GM18511 (cell line): Measurements from ENCODE around the gene GRIA4.

Experiments used
- ATAC-seq: cut with Tn5 transposase; IDR thresholded peaks from one replicate; pipeline ENCODE4 v1.9.1; 2021; ENCODE audit warnings: mild to moderate bottlenecking, moderate library complexity; ENCODE audit not compliant: unreplicated experiment

GRIA4 gene

DNA sequence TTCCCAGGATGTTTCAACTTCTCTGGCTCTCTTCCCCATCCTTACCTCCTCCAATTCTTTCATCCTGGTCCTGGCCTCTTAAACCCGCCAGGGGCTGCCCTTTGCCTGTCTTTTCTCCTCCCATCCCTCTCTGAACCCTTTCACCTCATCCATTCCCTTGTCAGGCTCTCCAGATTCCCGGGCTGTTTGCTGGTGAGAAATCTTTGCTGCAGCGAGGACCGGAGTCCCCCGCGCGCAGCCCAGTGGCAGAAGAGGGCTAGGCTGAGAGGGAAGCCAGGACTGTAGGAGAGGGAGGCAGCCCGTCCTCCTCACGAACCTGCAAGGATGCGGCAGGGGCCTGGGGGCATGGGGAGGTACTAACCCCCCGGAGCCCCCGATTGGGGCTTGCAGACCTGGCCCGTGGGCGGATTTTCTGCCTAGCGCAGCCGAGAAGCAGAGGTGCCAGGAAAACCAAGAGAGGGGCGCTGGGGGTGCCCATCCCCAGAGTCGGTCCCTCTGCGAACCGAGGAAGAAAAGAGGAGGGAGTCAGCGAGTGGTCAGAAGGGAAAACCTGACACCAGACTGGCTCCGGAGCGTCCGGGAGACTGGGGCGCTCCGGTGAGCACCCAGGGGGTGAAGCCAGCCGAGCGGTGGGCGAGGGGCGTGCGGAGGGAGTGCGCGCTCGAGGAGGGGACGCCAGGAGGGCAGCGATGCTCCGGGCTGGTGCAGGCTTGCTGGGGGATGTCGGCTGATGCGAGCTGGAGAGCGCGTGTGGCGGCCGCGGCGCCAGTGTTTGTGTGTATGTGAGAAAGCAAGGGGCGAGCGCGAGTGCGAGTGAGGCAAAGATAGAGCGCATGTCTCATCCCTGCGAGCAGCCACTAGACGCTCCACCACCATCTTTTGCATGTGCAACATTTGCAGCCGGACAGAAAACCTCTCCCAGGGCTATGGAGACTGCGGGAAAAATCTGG is at the start of gene GRIA4:
Gene GRIA4, plus strand, starts transcription at position 242 of the 950 bp plus-strand sequence. CDS start 925 bp downstream, outside the sequence.
- no peak for ATAC-seq

DNA sequence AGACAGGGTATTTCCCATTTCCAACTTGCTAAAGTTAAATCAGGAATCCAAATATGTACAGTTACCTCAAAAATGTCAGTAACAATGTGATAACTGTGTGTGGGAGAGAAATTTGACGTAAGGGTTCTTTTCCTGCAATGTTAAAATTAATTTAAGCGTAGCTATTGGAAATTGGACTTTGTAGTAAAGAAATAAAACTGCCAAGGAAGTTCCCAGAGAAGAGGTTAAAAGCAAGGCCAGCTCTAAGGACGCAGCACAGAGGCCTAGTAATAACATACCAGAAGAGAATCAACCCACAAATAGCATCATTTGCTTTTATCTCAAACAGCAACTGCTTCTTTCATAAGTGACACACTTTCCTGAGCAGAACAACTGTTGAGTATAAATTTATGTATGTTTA is 36.8 kb upstream of the GRIA4 start:
- ATAC-seq = no peak

DNA sequence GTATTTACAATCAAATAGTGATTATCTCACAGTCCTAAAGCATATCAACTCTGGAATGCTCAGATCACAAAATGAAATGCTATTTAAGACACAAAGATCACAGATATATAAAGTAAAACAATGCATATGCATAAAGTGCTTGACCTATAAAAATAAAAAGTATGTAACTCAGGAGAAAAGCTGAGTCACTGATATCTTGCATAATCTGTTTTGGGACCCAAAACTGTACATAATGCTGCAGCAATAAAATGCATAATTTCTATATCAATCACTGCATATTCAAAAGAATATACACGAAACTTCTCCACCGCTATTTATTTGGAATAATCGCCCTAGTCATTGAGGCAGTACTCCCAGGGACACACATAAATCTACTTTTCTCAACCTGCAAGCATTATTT is 34.9 kb upstream of the GRIA4 start:
- no peak for ATAC-seq

DNA sequence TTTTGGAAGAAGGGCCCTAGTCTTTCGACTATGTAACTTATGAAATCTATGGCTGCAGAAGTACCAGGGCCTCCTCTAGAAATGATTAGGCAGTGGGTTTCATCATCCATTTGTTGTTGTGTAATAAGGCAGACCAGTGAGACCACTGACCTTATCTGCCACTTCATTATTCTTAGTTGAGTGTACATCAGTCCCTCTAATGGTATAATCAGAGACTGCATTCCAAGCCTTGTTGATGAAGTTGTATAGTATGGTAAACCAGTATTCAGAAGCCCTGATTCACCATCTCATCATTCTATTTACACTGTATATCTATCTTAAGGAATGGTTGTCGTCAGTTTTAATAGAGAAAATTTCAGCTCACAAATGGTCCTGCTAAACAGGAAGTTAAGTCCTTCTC is 32.2 kb upstream of the GRIA4 start:
- ATAC-seq = no peak

DNA sequence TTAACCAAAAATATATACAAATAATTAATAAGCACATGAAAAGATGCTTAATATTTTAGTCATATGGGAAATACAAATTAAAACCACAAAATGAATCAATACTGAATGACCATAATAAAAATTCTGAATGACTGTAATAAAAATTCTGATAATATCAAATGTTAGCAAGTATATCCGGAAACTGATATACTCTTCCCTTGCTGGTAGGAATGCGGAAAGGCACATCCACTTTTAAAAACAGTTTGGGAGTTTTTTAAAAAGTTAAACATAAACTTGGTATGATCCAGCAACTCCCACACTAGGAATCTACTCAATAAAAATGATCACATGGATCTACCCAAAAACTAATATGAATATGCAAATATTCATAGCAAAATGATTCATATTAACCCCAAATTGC is 30.8 kb upstream of the GRIA4 start:
- ATAC-seq = no peak

DNA sequence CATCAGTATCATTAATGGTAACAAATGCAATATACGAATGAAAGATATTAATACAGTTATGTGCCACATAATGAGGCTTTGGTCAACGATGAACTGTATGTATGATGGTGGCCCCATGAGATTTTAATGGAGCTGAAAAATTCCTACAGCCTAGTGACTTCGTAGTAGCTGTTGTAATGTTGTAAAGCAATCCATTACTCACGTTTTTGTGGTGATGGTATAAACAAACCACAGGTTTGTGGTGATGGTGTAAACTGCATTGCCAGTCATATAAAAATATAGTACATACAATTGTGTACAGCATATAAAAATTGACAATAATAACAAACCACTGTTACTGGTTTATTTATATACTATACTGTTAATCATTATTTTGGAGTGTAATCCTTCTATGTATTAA is 27.4 kb upstream of the GRIA4 start:
- no peak for ATAC-seq

DNA sequence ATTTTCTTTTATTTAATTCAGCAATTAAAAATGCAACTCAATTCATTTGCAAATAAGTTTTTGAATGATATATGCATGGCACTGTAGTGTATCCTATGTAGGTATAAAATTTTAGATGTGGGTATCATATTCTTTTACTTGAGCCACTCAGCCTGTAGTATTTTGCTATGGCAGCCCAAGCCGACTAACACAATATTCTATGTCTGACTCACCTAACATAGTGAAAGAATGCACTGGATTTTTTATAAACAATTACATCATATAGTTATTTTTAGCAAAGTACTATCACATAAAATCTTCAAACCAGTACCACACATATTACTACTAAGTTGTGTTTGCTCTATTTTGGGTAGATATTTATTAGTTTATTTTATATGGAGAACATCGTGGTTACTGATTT is 21.9 kb upstream of the GRIA4 start:
- ATAC-seq = no peak

DNA sequence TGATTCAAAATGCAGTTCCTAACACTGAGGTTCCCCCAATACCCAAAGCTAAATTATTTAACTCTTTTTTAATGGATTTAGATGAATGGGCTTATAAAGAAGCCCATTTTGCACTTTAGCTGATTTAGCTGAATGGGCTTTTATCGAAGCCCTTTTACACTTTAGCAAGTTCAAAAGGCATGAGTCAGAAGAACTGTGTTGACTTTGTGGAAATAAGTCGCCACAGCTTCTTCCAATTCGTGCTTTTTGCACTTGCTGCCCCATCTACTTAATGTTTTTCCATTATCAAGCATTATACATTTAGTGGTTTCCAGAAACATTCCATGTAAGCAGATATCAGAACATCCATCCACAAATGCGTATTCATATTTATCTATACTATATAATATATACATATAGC is 20.5 kb upstream of the GRIA4 start:
- ATAC-seq = no peak

DNA sequence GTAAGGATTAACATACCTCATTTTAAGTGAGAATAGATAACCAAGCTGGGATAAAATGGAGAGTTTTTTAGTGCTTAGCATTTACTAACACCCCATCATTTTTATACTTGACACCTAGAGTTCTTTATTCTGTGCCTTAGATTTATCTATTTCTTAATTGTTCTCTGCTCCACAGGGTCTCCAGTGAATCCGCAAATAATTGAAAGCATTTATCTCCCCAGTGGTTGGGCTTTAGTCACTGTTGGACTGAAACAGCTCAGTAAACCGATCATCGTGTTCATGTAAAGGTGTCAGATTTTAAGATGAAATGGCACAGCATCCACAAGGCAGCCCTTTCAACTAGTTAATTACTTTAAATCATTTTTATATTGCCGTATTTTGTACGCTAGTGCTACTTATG is 17.8 kb upstream of the GRIA4 start:
- ATAC-seq = no peak

DNA sequence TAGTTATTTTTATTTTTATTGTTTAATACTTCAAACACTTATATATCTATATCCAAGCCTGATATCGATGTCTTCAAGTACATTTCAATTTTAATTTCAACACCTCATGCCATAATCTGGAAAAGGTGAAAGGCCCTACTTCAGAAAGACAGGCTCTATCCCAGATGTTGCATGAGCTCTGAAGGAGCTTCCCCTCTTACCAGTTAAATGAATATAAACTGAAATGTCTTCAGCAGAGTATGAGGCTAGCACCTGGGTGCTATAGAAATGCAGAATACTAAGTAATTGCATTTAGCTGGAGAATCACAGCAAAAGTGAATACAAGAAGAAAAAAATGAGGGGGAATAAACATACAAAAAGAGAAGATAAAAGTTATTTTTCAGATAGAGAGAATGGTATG is 11.5 kb upstream of the GRIA4 start:
- ATAC-seq = no peak

DNA sequence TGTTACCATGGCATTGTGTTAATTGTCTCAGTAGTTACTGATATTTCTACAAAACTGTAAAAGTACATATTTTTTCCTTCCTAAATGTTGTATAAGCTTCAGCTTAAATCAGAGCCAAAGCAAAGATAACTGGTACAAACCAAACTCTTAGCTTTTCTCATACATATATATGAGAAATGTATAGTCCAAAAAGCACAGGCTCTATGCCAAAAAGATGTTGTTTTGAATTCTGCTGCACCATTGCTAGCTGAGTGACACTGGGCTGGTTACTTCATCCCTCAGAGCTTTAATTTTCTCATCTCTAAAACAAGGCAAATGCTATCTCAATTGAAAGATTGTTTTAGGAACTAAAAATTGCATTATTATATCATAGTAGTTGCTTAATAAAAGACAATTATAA is 6.7 kb upstream of the GRIA4 start:
- ATAC-seq = no peak

DNA sequence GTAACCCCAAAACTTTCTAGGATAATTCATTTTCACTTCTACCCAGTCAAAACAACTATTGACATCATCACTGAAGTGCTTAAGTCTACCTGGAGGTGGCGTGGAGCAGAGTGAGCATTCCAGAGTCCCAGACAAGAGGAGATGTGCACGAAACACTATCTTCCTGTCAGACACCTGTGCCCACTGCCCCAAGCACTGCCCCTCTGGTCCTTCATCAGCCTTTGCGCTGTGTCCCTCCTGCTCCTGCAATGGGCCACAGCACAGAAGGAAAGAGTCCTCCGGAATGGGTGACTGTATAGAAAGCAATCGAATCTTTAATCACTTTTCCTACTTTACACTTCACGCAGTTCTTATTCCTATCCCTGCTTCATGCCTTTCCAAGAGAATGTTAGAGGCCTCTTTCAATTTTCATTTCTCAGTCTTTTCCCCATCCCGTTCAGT is 512 bp upstream of the GRIA4 start:
- ATAC-seq = peak; percentile 79

DNA sequence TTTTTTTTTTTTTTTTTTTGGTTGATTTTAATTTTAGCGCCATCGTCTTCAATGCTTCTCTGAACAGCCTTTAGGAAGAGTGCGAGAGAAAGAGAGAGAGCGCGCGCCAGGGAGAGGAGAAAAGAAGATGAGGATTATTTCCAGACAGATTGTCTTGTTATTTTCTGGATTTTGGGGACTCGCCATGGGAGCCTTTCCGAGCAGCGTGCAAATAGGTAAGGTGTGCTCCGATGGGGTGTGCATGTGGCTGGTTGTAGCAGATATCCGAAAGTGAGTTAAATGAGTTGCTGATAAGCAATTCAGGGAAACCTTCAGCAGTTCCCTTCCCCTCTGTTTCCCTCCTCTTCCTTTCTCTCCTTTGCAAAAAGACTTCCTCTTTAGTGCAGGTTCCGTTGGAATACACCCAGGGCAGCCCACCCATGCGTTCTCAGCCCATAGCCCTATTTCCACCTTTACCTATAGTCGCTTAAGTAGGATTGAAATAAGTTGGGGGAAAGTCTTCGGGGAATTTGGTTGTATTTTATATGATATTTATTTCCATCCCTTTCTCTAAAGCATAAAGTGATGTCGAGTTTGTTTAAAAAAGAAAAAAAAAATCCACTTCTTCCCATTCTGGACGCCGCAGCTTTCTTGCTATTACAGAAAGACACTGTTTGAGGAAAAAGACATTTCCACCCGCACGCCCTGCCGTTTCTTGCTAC is 1.1 kb downstream of the GRIA4 start:
- no peak for ATAC-seq

DNA sequence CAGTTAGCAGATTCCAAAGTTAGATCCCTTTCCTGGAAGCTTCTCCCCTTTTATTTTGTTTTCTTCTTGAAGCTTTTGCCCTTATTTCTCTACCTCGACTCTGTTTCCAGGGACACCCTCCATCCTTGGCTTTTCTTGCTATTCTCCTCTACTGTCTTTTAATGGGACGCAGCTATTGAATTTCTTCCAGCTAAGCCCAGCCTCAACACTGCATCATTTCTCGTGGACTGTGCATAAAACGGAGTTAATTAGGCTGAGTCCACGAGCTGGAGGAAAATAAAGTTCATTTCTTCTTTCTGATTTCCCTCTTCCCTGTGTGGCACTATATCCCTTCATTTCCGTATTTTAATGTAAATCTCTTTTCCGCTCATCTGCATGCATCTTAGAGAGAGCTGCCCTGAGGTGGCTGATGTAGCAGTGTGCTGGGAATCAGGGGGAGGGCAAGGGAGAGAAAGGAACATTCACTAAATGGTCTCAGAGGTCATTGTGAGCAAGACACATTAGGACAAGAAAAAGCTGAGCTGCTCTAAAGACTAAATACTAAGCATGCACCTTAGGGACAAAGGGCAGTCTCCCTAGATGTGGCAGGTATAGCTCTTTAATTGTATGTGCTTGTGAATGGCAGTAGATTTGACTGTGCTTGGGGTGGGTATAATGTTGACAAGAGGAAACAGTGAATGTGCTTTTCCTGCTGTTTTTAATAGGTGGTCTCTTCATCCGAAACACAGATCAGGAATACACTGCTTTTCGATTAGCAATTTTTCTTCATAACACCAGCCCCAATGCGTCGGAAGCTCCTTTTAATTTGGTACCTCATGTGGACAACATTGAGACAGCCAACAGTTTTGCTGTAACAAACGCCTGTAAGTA is 1.9 kb downstream of the GRIA4 start:
- ATAC-seq = no peak

DNA sequence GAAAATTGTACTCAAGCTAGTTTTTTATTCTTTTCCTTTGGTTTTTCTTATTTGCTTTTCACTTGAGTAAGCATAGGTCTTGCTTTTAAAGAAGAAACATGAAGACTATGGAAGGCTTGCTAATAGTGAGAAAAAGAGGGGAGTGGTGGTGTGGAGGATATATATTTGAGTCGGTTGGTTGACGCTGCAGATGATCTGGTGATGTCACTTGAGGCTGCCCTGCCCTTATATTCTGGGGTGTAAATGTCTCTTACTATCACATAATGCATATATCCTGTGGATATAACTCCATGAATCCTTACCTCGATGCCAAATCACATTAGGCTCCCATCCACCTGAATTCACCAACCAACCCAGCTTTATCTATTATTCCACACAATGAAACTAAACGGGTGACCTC is 2.9 kb downstream of the GRIA4 start:
- no peak for ATAC-seq

DNA sequence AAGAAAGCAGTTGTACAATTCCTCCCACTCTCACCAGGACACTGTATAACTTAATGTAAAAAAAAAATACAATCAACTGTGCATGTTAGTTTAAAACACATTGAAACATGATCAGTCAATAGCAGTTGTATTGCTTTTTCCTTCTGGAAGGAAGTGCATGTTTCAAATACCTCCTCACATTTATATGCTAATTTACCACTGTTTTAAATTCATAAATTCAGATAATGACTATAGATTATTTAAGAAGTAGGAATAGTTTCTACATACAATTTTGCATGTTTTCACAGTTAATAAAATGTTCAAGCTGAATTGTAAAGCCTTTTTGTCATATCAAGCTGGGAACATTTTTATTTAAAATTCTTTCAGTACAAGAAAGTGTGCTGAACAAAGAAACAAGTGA is 3.3 kb downstream of the GRIA4 start:
- ATAC-seq = no peak

DNA sequence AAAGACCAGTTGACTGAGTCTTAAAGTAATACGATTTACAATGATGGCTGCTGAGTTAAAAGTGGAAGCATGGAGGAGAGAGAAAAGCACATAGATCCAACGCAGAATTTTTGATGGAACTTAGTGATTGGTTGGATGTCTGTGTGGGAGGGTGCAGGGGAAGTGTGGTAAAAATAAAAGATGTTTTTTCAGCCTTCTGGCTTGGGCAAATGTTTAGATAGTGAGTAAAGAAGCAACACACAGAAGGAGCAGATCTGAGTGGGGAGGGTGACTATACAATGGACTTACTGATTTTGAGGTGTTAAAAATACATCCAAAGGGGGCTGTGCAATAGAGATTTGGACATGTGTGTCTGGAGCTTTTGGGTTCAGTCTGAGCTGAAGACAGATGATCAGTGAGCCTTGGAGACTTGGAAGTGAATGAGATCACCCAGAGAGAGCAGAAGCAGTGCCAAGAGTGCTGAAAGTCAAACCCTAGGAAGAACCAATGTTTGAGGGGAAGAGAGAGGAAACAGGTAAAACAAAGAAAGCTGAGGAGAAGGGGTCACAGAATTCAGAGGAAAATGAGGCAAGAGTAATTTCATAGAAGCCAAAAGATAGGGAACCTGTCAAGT is 8.6 kb downstream of the GRIA4 start:
- no peak for ATAC-seq

DNA sequence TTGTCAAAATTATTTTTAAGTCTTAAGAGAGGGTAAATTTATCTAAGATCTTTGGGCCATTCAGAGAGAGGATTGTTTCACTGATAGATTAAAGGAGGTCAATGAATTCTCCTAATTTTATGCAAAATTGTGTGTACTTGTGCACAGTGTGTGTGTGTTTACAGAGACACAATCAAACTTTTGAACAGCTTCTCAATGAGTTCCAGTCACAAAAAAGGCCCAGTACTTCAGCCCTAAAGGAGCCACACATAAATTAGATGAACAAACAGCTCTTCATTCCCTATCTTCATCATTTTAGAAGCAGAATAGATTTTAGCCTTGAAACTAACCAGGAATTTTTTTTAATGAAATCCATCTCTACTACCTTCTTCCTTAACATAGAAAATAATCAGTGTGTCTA is 9.7 kb downstream of the GRIA4 start:
- no peak for ATAC-seq

DNA sequence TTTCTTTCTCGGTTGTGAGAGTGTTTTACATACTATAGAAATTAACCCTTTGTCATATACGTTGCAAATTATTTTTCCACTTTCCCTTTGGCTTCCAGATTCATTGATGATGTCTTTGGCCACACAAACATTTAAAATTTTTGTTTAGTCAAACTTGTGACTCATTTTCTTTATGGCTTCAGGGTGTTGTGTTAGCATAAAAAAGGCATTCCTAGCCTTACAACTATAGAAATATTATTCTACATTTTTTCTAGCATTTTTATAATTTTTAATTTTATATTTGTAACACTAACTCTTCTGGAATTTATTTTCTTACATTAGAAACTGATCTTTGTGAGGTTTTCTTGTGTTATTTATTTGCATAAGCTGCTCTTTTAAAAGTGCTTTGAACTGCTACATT is 12.1 kb downstream of the GRIA4 start:
- ATAC-seq = no peak

DNA sequence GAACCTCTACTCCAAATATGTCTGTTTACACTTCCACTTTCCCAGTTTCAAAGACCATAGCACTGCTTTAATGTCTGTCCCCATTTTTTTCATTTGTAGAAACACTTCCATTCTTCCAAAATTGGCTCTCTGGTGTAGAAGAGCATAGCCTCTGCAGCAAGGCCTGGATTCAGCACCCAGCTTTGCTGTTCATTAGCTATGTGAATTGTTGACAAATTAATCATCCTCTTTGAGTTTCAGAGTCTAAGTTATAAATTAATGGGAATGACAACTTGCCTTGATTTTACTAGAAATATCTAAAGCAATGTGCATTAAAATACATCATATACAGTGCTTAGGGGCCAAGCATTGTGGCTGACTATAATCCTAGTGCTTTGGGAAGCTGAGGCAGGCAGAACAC is 22.4 kb downstream of the GRIA4 start:
- ATAC-seq = no peak

DNA sequence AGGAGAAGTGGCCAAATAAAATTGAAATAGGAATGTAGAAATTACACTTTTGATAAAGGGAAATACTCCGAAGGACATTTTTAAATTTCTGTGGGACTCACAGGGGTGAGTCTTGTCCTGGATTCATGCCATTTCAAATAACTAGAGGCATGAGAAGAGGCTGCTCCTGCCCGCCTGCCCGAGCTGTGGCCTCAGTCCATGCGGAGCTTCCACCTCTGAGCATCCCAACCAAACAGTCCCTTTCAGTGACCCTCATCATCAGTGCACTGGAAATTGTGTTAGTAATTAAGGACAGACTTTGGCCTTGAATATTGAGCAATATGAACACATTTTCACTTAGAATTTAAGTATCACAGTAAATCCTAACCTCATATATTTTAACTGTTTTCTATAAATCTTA is 25.6 kb downstream of the GRIA4 start:
- no peak for ATAC-seq
